ENCODE measurements around the gene SH3RF1. TPM values are rescaled to one million over a fixed set of nuclear protein-coding genes. Genes with fewer than 3 reads are reported as not detected.

SH3RF1 gene
- total RNA-seq, 1 experiment from 2014 or later: 59.5 TPM

- RAD21 ChIA-PET (ENCODE audit: low non-redundant PET in 1 of 2, low total read pairs in 2 of 2, uncharacterized antibody in 2 of 2, unreplicated experiment in 2 of 2): no interaction called here
Observed at GRCh38 chr4:169220854-169221411, 49.8 kb downstream of the SH3RF1 start.

DNA sequence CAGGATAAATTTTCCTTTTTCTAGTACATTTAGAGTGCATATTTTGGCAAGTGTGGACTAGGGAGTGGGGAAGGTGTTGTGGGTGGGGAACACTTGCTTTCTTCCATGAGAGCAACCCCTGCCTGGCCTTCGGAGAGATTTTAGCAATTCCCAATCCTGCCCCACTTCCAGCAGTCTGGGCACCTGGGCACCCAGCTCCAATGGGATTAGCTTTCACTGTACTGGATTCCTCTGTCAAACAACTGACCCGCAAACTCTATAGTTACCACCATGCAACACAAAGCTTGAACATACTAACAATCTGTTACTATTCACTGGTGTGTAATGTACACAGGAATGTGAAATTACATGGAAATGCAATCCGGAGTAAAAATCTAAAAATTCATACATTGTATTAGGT lies 50.3 kb downstream of the SH3RF1 start:
- H3K79me2 ChIP-seq (ENCODE audit: insufficient read depth, low read length): peaks cover 92% of the 10 kb centered on the region
- no peaks in the 10 kb centered on the region for H4K20me1 ChIP-seq (ENCODE audit: insufficient read depth)
- BruUV-seq (replicated peaks): no TSS peak
- ChIA-PET CTCF (no interaction called here), RAD21 (ENCODE audit: low non-redundant PET in 1 of 2, low total read pairs in 2 of 2, uncharacterized antibody in 2 of 2, unreplicated experiment in 2 of 2) (no interaction called here), POLR2A (no interaction called here)
- intact Hi-C loops (cut with micrococcal nuclease): no loop called here
- H3K4me2 ChIP-seq (ENCODE audit: low read length): no peak overlapping the region
- no peaks in the 10 kb centered on the region for H3K9me3 ChIP-seq (ENCODE audit: control insufficient read depth in 1 of 2, insufficient read depth in 1 of 2, low read depth in 1 of 2, low read length in 2 of 2)
- no peak overlapping the region for H3K27ac ChIP-seq (ENCODE audit: low read depth, low read length)
- H3K9me2 ChIP-seq (ENCODE audit: insufficient read depth): no peaks in the 10 kb centered on the region
- DNase-seq (ENCODE audit: low read depth, low spot score) (no peak), ATAC-seq (no peak)
- peaks cover 22 to 36% of the 10 kb centered on the region in 2 experiments for H3K4me1 ChIP-seq (ENCODE audit: control insufficient read depth in 1 of 2, insufficient read depth in 2 of 2, low read length in 2 of 2)
- H2AFZ ChIP-seq (ENCODE audit: low read depth, low read length, poor library complexity, severe bottlenecking): no peak overlapping the region
- no peak overlapping the region for H3K9ac ChIP-seq (ENCODE audit: low read length)
- no peak overlapping the region for H3K4me3 ChIP-seq (replicated peaks in 1 of 2; ENCODE audit: low read depth in 1 of 2, low read length in 2 of 2)
- H3K27me3 ChIP-seq (ENCODE audit: insufficient read depth, low read length): no peaks in the 10 kb centered on the region
- 0 out of 4 replicates have a peak, but pooled peaks cover 0 to 11% of the 10 kb centered on the region in 2 experiments for H3K36me3 ChIP-seq (ENCODE audit: control insufficient read depth in 1 of 2, insufficient read depth in 2 of 2, low read length in 2 of 2)
- no peak for TF ChIP-seq ZFX (IDR thresholded peaks at IDR 0.05)
- no peak for TF ChIP-seq REST (IDR thresholded peaks at IDR 0.05; ENCODE audit: low read depth)
- no peak for TF ChIP-seq TCF7L2 (IDR thresholded peaks at IDR 0.05; ENCODE audit: borderline replicate concordance, extremely low read depth, insufficient read depth, insufficient read length)
- TF ChIP-seq CTCF (IDR thresholded peaks at IDR 0.05 in 2 of 3, conservative IDR thresholded peaks at IDR 0.05 in 1 of 3; ENCODE audit: borderline replicate concordance in 1 of 3, insufficient read depth in 1 of 3, low read depth in 2 of 3, low read length in 2 of 3): no peak
- TF ChIP-seq, protein P1, sequence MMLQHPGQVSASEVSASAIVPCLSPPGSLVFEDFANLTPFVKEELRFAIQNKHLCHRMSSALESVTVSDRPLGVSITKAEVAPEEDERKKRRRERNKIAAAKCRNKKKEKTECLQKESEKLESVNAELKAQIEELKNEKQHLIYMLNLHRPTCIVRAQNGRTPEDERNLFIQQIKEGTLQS (IDR thresholded peaks at IDR 0.05): no peak
- no peak for TF ChIP-seq EGR1 (IDR thresholded peaks at IDR 0.05; ENCODE audit: low read depth)
- TF ChIP-seq, protein P2, sequence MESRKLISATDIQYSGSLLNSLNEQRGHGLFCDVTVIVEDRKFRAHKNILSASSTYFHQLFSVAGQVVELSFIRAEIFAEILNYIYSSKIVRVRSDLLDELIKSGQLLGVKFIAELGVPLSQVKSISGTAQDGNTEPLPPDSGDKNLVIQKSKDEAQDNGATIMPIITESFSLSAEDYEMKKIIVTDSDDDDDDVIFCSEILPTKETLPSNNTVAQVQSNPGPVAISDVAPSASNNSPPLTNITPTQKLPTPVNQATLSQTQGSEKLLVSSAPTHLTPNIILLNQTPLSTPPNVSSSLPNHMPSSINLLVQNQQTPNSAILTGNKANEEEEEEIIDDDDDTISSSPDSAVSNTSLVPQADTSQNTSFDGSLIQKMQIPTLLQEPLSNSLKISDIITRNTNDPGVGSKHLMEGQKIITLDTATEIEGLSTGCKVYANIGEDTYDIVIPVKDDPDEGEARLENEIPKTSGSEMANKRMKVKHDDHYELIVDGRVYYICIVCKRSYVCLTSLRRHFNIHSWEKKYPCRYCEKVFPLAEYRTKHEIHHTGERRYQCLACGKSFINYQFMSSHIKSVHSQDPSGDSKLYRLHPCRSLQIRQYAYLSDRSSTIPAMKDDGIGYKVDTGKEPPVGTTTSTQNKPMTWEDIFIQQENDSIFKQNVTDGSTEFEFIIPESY (IDR thresholded peaks at IDR 0.05; ENCODE audit: extremely low read depth, insufficient replicate concordance, low read length): no peak
- TF ChIP-seq JUND (IDR thresholded peaks at IDR 0.05): no peak

More at GRCh38 chr4:169220854-169221411, 49.8 kb downstream of the SH3RF1 start:
- Histone ChIP-seq H4K20me1 (ENCODE audit: insufficient read depth) (no peaks in the 10 kb centered on the region), H3K79me2 (ENCODE audit: insufficient read depth, low read length) (peaks cover 87% of the 10 kb centered on the region), H3K4me2 (ENCODE audit: low read length) (no peak overlapping the region), H3K4me1 (ENCODE audit: control insufficient read depth in 1 of 2, insufficient read depth in 2 of 2, low read length in 2 of 2) (peaks cover 27 to 40% of the 10 kb centered on the region in 2 experiments), H3K4me3 (replicated peaks in 1 of 2; ENCODE audit: low read depth in 1 of 2, low read length in 2 of 2) (no peak overlapping the region), H3K27me3 (ENCODE audit: insufficient read depth, low read length) (no peaks in the 10 kb centered on the region), H2AFZ (ENCODE audit: low read depth, low read length, poor library complexity, severe bottlenecking) (no peak overlapping the region), H3K36me3 (ENCODE audit: control insufficient read depth in 1 of 2, insufficient read depth in 2 of 2, low read length in 2 of 2) (0 out of 4 replicates have a peak, but pooled peaks cover 0 to 11% of the 10 kb centered on the region in 2 experiments), H3K9me3 (ENCODE audit: control insufficient read depth in 1 of 2, insufficient read depth in 1 of 2, low read depth in 1 of 2, low read length in 2 of 2) (no peaks in the 10 kb centered on the region), H3K9me2 (ENCODE audit: insufficient read depth) (no peaks in the 10 kb centered on the region), H3K27ac (ENCODE audit: low read depth, low read length) (no peak overlapping the region), H3K9ac (ENCODE audit: low read length) (no peak overlapping the region)
- intact Hi-C loops (cut with micrococcal nuclease): no loop called here
- no TSS peak for BruUV-seq (replicated peaks)
- ATAC-seq (no peak), DNase-seq (ENCODE audit: low read depth, low spot score) (no peak)
- ChIA-PET CTCF (no interaction called here), POLR2A (no interaction called here)
- TF ChIP-seq ELF1 (IDR thresholded peaks at IDR 0.05; ENCODE audit: borderline replicate concordance, low read depth) (no peak), JUND (IDR thresholded peaks at IDR 0.05) (no peak), CEBPB (IDR thresholded peaks at IDR 0.05; ENCODE audit: low read depth) (no peak), TCF7L2 (IDR thresholded peaks at IDR 0.05; ENCODE audit: borderline replicate concordance, extremely low read depth, insufficient read depth, insufficient read length) (no peak), FOSL1 (IDR thresholded peaks at IDR 0.05; ENCODE audit: low read depth) (no peak), CBX3 (IDR thresholded peaks at IDR 0.05; ENCODE audit: low read depth) (no peak), ZNF274 (IDR thresholded peaks at IDR 0.05; ENCODE audit: low read depth, low read length) (no peak), SP1 (IDR thresholded peaks at IDR 0.05; ENCODE audit: low read depth) (no peak)
